ENCODE measurements around the gene SCYGR3. TPM values are rescaled to one million over a fixed set of nuclear protein-coding genes. Genes with fewer than 3 reads are reported as not detected.

SCYGR3 gene
- total and polyA plus RNA-seq, 7 donors: not detected

GRCh38 chr2:227626580-227627151, 12.0 kb upstream of the SCYGR3 start:
- WGBS, 2 donors: 90 to 94% methylated on average over 10 of the region's 10 CpGs
- Histone ChIP-seq H3K27me3 (no peaks in the 10 kb centered on the region), H3K36me3 (no peaks in the 10 kb centered on the region), H3K4me1 (no peaks in the 10 kb centered on the region), H3K27ac (no peak overlapping the region), H3K9me3 (no peaks in the 10 kb centered on the region), H3K4me3 (no peak overlapping the region)
- TF ChIP-seq POLR2AphosphoS5 (IDR thresholded peaks at IDR 0.05) (no peak), CTCF (IDR thresholded peaks at IDR 0.05) (no peak), EP300 (IDR thresholded peaks at IDR 0.05) (no peak), POLR2A (IDR thresholded peaks at IDR 0.05) (no peak)
- no peak for DNase-seq
- intact Hi-C loops (cut with DNase I): no loop called here

- Histone ChIP-seq H3K4me1 (no peaks in the 10 kb centered on the region), H3K27me3 (no peaks in the 10 kb centered on the region), H3K36me3 (no peaks in the 10 kb centered on the region), H3K27ac (no peak overlapping the region), H3K9me3 (no peaks in the 10 kb centered on the region), H3K4me3 (no peak overlapping the region)
- TF ChIP-seq POLR2A (IDR thresholded peaks at IDR 0.05): no peak
- TF ChIP-seq POLR2AphosphoS5 (IDR thresholded peaks at IDR 0.05): no peak
- TF ChIP-seq EP300 (IDR thresholded peaks at IDR 0.05): no peak
- TF ChIP-seq CTCF (IDR thresholded peaks at IDR 0.05): no peak
- 62 to 81% methylated on average over 2 of the region's 2 CpGs for WGBS, 2 donors
- no peak for DNase-seq
- intact Hi-C loops (cut with DNase I): no loop called here
These were observed 10.8 kb upstream of the SCYGR3 start for GRCh38 chr2:227625420-227625819.

- TF ChIP-seq EP300 (IDR thresholded peaks at IDR 0.05) (no peak), POLR2A (IDR thresholded peaks at IDR 0.05) (no peak), CTCF (IDR thresholded peaks at IDR 0.05) (no peak), POLR2AphosphoS5 (IDR thresholded peaks at IDR 0.05) (no peak)
- DNase-seq: no peak
- intact Hi-C loops (cut with DNase I): no loop called here
- Histone ChIP-seq H3K9me3 (no peaks in the 10 kb centered on the region), H3K27me3 (no peaks in the 10 kb centered on the region), H3K27ac (no peak overlapping the region), H3K4me1 (no peaks in the 10 kb centered on the region), H3K36me3 (no peaks in the 10 kb centered on the region), H3K4me3 (no peak overlapping the region)
These were observed 8.6 kb upstream of the SCYGR3 start for GRCh38 chr2:227623226-227623625.

GRCh38 chr2:227617316-227618230, 2.9 kb upstream of the SCYGR3 start, which contains the start of gene SCYGR4:
Gene SCYGR4, plus strand, starts transcription at chr2:227617498. Its CDS starts 0 bp downstream, at chr2:227617498.
- H3K36me3 ChIP-seq: no peaks in the 10 kb centered on the region
- no peak within 1 kb of the TSS for H3K4me3 ChIP-seq
- no peak within 1 kb of the TSS for H3K27ac ChIP-seq
- intact Hi-C loops (cut with DNase I): no loop called here
- WGBS, 2 donors: 86% methylated on average over 20 of the region's 20 CpGs
- no peaks in the 10 kb centered on the region for H3K27me3 ChIP-seq
- no peaks in the 10 kb centered on the region for H3K4me1 ChIP-seq
- TF ChIP-seq POLR2AphosphoS5 (IDR thresholded peaks at IDR 0.05) (no peak), CTCF (IDR thresholded peaks at IDR 0.05) (no peak), POLR2A (IDR thresholded peaks at IDR 0.05) (no peak), EP300 (IDR thresholded peaks at IDR 0.05) (no peak)
- DNase-seq: no peak
- no peaks in the 10 kb centered on the region for H3K9me3 ChIP-seq

Data from sigmoid colon (tissue), 7 donors.